Globus pallidus (tissue), 1 donor: ENCODE data around the gene SLC35B2.
"Not testable (repeated sequence)": the region's sequence is repeated elsewhere in the genome, so short reads cannot be mapped to it uniquely, and the experiment has no call there.

Experiments
- DNase-seq: peaks from one replicate; pipeline ENCODE4 v3.0.0-alpha.2; 2015; ENCODE audit warnings: low spot score

The SLC35B2 gene

GRCh38 chr6:44234101-44235025, 23.0 kb downstream of the SLC35B2 start:
- DNase-seq, result peak; percentile 93

- no peak for DNase-seq
These were observed 23.7 kb downstream of the SLC35B2 start for GRCh38 chr6:44233567-44234100.

GRCh38 chr6:44232676-44233566, 24.4 kb downstream of the SLC35B2 start:
- no peak for DNase-seq

- not testable (repeated sequence) for DNase-seq
These were observed 25.9 kb downstream of the SLC35B2 start for GRCh38 chr6:44231426-44231825.

- DNase-seq, result no peak
These were observed 27.2 kb downstream of the SLC35B2 start for GRCh38 chr6:44230034-44230675.

GRCh38 chr6:44229376-44230033, 27.8 kb downstream of the SLC35B2 start:
- no peak for DNase-seq

GRCh38 chr6:44228836-44229235, 28.5 kb downstream of the SLC35B2 start:
- no peak for DNase-seq

- DNase-seq, result no peak
These were observed 28.9 kb downstream of the SLC35B2 start for GRCh38 chr6:44228433-44228832.

- no peak for DNase-seq
These were observed 29.3 kb downstream of the SLC35B2 start for GRCh38 chr6:44228031-44228430.

GRCh38 chr6:44227148-44227793, 30.1 kb downstream of the SLC35B2 start:
- DNase-seq, result no peak

GRCh38 chr6:44226368-44227147, 30.8 kb downstream of the SLC35B2 start:
- no peak for DNase-seq

GRCh38 chr6:44225579-44226325, 31.6 kb downstream of the SLC35B2 start:
- DNase-seq, result no peak

- DNase-seq, result no peak
These were observed 32.4 kb downstream of the SLC35B2 start for GRCh38 chr6:44224965-44225305.

GRCh38 chr6:44224029-44224964, 33.0 kb downstream of the SLC35B2 start:
- no peak for DNase-seq

- peak; percentile 55 for DNase-seq
These were observed 33.9 kb downstream of the SLC35B2 start, which contains the start of gene SLC29A1 for GRCh38 chr6:44223319-44224028. SLC29A1 (plus strand) TSS chr6:44223595; CDS start chr6:44227314, 3,719 bp downstream.

GRCh38 chr6:44222486-44223318, 34.6 kb downstream of the SLC35B2 start:
- no peak for DNase-seq

GRCh38 chr6:44221961-44222335, 35.4 kb downstream of the SLC35B2 start:
- DNase-seq, result no peak
